HG02678 (cell line): Measurements from ENCODE around the gene RPS23.

Source experiments
- ATAC-seq: cut with Tn5 transposase; IDR thresholded peaks from one replicate; pipeline ENCODE4 v1.9.1; 2021; ENCODE audit warnings: mild to moderate bottlenecking, moderate library complexity; ENCODE audit not compliant: unreplicated experiment

The RPS23 gene

GRCh38 chr5:82246960-82247574 lies 31.1 kb downstream of the RPS23 start:
- no peak for ATAC-seq

DNA sequence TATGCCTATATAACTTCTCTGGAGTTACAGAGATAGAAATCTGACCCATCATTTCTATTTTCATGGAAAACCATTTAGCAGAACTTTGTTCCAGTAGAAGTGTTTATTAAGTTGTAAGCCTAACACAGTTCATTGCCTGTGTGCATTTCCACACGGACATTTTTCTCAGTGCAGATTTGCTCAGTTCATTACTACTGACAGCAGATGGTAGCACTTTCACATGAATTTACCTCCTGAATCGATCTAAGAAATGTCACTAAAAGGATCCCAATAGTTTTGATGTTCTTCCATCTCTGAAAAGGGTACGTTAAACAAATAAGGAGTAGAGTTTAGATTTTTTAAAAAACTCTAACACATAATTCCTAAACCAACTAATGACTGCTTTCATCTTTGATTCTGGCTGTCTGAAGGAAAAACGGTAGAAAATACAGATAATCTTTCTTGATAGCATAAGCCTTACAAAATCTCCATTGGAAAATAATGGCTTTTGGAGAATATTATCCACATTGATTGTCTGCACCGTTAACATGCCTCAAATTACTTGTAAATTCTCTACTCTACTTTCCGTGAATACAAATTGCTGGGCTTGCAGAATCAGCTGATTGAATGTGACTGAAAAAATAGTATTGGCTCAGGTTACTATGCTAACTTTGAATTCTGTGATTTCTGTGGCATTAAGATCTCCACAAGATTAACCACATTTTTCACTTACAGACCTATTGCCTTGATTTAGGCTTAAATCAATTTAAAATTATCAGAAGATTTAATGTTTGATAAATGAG lies 33.1 kb downstream of the RPS23 start:
- ATAC-seq, result no peak

DNA sequence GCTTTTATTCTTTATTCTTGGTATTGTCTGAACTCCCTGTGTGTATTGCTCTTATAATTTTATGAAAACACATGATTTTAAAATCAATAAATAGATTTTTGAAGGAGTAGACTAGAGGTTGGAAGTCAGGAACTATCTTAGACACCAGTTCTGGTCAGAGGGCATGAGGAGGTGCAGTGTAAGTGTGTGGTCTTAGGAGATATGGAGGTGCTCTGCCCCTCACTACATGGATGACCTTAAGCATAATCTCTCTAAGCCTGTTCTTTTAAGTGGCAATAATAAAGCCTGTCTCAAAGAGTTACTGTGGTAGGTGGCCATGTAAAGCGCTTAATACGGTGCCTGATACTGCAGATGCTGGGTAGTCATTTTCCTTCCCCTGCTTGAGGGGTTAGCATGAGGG lies 34.0 kb downstream of the RPS23 start:
- ATAC-seq, result no peak

- ATAC-seq, result no peak
Observed at GRCh38 chr5:82234885-82235284, 43.3 kb downstream of the RPS23 start.

GRCh38 chr5:82225525-82226172 lies 52.5 kb downstream of the RPS23 start:
- ATAC-seq, result peak; percentile 94
